HG02981 (cell line): ENCODE results near the gene RNF38.
"Not testable (repeated sequence)": the region's sequence is repeated elsewhere in the genome, so short reads cannot be mapped to it uniquely, and the experiment has no call there.

Source experiments
- ATAC-seq: cut with Tn5 transposase; IDR thresholded peaks from one replicate; pipeline ENCODE4 v1.9.1; 2021; ENCODE audit warnings: mild to moderate bottlenecking, moderate library complexity; ENCODE audit not compliant: unreplicated experiment

RNF38 gene

GRCh38 chr9:36336131-36336907 lies 63.8 kb downstream of the RNF38 start:
- no peak for ATAC-seq

- no peak for ATAC-seq
Observed at GRCh38 chr9:36332006-36332405, 68.1 kb downstream of the RNF38 start.

GRCh38 chr9:36328798-36329411 lies 71.2 kb downstream of the RNF38 start:
- no peak for ATAC-seq

- ATAC-seq: no peak
Observed at GRCh38 chr9:36325081-36325828, 74.8 kb downstream of the RNF38 start.

DNA sequence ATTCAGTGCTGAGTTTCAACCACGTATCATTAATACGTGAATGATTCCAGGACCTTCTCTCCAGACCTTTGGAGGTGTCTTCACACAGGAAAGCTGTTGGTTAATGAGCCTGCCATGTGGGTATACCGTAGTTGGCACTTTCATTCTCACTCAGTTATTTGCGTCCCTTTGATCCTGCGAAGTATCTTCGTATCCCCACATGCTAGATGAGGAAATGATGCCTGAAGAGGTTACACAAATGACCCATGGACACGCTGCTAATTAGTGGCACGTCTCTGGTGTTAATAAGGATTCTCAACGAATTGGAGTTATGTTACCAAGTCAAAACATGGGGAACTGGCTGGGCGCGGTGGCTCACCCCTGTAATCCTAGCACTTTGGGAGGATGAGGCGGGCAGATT lies 76.1 kb downstream of the RNF38 start:
- ATAC-seq: no peak

GRCh38 chr9:36322462-36322861 lies 77.6 kb downstream of the RNF38 start:
- no peak for ATAC-seq

DNA sequence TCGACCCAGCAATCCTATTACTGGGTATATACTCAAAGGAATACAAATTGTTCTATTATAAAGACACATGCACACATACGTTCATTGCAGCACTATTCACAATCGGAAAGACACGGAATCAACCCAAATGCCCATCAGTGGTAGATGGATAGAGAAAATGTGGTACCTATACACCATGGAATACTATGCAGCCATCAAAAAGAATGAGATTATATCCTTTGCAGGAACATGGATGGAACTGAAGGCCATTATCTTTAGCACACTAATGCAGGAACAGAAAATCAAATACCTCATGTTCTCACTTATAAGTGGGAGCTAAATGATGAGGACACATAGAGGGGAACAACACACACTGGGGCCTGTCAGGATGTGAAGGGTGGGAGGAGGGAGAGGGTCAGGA lies 78.2 kb downstream of the RNF38 start:
- not testable (repeated sequence) for ATAC-seq

- no peak for ATAC-seq
Observed at GRCh38 chr9:36320466-36320865, 79.6 kb downstream of the RNF38 start.

DNA sequence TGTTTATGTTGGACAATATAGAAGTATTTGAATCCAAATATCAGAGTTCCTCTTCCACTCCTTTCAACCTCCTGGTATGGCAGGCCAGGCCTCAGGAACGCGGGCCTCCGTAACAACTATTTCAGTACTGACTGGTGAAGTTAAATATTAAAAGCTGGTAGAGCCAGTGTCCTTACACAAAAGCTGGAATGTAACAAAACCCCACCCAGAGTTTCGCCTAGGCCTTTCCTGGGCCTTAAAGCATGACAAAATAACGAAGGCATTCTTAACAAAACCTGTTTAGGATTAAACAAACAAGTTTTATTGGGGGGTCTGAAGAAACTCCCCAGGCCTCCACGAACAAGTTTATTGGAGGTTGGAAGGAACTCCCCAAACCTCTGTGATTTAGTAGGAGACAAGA lies 80.3 kb downstream of the RNF38 start:
- ATAC-seq: no peak

DNA sequence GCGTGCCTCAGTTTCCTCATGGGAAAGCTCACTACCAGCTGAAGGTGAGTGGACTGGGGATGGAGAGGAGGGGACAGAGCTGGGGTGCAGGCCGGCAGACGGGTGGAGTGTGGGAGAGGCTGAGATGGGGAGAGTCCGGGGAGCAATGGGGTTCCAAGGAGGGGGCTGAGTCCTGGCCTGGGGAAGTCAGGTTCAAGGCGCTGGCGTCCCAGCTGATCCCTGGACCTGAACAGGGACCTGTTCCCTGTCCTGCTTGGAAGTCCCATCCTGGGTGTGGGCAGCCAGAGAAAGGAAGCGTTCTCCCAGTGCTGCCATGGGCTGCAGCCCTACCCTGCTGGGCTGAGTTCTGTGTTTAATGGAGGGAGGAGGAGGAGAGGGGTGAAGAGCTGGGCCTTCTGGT lies 80.9 kb downstream of the RNF38 start:
- ATAC-seq: no peak

DNA sequence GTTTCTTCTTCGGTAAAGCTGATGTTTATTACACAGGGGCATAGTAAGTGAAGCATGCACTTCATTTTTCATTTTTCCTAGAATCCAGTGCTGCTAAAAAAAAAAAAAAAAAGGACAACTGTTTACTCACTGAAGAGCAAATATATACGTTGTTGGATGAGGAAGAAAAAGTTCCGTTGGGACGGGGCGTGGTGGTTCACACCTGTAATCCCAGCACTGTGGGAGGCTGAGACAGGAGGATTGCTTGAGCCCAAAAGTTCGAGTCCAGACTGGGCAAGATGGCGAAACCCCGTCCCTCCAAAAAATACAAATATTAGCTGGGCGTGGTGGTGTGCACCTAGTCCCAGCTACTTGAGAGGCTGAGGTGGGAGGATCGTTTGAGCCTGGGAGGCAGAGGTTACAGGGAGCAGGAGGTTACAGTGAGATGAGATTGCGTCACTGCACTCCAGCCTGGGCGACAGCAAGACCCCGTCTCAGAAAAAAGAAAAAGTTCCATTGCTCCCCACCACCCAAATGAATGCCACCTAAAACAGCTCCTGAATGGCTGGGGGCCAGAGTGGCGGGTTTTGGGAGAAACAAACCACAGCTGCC lies 81.8 kb downstream of the RNF38 start:
- ATAC-seq: no peak

GRCh38 chr9:36317766-36318165 lies 82.3 kb downstream of the RNF38 start:
- no peak for ATAC-seq

GRCh38 chr9:36316611-36317317 lies 83.3 kb downstream of the RNF38 start:
- no peak for ATAC-seq

DNA sequence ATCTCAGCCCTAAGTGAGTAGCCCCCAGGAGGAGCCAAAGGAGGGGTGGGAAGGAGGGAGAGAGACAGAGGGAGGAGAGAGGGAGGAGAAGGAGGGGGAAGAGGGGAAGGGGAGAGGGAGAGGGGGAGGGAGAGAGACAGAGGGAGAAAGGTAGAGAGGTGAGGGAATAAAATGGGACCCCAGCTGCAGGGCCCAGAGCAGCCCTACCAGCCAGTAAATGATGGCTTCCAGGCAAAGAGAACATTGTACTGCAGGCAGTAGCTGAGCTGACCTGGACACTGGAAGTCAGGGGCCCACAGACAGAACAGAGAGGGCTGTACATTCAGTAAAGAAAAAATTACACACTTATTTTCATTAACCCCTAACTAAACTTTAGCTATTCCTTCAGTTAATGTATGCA lies 84.0 kb downstream of the RNF38 start:
- no peak for ATAC-seq

DNA sequence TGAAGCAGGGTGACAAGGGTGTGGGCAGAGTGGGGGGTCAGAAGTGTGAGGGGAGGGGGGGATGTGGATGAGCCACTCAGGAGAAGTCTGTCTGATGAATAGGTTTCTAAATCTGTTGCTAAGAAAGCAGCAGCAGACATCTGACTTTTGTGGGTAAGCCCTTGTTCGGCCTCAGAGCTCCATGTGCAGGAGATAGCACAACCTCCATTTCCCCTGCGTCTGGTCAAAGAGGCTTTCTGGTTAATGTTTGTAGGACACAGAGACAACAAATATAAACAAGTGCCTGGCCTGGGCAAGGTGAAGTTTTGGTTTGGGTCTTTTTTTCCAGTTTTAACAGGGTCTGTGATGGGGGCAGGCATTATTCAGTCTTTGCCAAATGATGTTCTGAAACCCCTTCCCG lies 84.8 kb downstream of the RNF38 start:
- ATAC-seq: no peak

DNA sequence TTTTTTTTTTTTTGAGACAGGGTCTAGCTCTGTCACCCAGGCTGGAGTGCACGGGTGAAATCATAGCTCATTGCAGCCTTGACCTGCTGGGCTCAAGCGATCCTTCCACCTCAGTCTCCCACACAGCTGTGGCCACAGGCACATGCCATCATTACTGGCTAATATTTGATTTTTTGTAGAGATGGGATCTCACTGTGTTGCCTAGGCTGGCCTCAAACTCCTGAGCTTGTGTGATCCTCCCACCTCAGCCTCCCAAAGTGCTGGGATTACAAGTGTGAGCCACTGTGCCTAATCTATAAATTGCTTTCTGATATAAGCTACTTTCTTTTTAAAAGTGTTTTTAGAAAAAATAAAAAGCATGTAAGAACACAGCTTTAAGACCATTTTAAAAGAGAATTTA lies 85.3 kb downstream of the RNF38 start:
- no peak for ATAC-seq

- ATAC-seq: no peak
Observed at GRCh38 chr9:36306471-36307306, 93.4 kb downstream of the RNF38 start.

DNA sequence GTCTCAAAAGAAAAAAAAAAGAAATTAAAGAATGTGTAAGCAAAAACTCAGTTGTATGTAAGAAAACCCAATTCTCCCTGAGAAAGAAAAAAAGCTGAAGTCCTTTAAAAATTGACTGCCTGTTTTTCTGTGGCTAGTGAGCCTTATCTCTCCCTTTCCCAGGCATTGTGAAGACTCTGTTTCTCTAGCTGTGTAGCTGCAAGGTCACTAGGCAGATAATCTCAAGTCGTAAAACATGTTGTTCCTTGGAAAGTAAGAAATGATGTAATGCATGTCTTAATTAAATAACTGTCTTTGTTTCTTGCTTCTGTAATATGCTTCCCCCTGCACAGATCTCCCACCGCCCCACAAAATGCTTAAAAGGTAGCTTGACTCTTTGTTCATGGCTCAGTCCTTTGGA lies 95.7 kb downstream of the RNF38 start:
- ATAC-seq: not testable (repeated sequence)

DNA sequence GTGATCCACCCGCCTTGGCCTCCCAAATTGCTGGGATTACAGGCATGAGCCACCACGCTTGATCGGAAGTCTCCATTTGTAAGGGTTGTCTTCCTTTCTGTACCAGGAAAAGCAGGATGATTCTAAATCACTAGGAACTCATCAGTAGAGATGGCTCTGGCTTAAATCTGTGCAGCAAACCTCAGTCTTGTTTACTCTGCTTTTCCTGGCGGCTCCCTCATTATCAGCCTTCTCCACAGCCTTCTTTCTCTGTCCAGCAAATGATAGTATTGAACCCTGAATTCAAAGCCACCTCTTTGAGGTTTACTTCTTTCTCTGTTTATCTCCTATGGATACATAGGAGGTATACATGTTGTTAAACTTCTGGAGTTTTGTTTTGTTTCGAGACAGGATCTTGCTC lies 98.8 kb downstream of the RNF38 start:
- no peak for ATAC-seq

DNA sequence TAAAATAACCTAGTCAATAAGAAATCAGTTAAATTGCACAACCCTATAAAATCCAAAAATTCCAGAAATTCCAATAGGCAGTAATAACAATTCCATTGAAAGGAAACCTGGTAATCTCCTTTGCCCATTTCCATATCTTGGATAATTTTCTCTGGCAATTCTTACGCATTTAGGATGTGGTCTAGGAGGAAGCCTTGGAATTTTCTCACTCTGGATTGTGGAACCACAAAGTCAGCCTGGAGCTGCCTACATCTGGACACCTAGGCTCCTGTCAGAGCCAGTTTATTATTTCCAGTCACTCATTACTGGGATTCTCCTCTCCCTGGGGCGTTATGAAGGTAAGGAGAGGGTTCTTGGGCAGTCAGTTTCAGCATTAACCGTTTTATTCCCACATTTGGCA lies 101.5 kb downstream of the RNF38 start:
- no peak for ATAC-seq
